Testis (tissue), 2 donors: Measurements from ENCODE around the gene S1PR2.

Source experiments
- CTCF ChIP-seq, 3 experiments: fragments of 450-650 bp in 2 of 3; fragments of 200-600 bp in 1 of 3; sonication (generic) in 1 of 3; IDR thresholded peaks; one replicate each; pipeline ENCODE4 v1.5.1; 2016 to 2019; ENCODE audit warnings: antibody characterized with exemption in 3 of 3, mild to moderate bottlenecking in 2 of 3, moderate library complexity in 1 of 3
- POLR2A ChIP-seq: fragments of 450-650 bp; IDR thresholded peaks from one replicate; pipeline ENCODE4 v1.6.1; 2017; ENCODE audit warnings: antibody characterized with exemption, mild to moderate bottlenecking, moderate library complexity

GRCh38 chr19:10183926-10184325, 47.2 kb downstream of the S1PR2 start:
- TF ChIP-seq CTCF (IDR thresholded peaks at IDR 0.05) (no peak), POLR2A (no peak)
